ENCODE measurements around the gene ZSCAN31.
"Not testable (repeated sequence)": the region's sequence is repeated elsewhere in the genome, so short reads cannot be mapped to it uniquely, and the experiment has no call there.

ZSCAN31 gene

DNA sequence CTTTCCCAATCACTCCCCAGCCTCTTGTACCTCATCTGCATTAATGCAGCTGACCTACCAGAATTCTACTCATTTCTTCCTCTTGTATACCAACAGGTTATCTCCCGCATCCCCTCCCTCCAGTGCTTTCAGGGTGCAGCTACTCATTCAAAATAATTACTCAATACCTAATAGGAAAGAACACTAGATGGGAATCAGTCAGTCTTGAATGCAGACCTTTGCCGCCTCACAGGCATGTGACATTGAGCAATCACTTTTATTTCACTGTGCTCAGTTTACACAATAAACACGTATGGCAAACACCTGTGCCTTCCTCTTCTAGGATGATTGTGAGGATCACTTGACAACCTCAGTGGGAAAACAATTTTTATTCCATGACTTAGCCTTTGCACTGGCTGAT, 13.3 kb downstream of the ZSCAN31 start:
- TF ChIP-seq, protein P1, sequence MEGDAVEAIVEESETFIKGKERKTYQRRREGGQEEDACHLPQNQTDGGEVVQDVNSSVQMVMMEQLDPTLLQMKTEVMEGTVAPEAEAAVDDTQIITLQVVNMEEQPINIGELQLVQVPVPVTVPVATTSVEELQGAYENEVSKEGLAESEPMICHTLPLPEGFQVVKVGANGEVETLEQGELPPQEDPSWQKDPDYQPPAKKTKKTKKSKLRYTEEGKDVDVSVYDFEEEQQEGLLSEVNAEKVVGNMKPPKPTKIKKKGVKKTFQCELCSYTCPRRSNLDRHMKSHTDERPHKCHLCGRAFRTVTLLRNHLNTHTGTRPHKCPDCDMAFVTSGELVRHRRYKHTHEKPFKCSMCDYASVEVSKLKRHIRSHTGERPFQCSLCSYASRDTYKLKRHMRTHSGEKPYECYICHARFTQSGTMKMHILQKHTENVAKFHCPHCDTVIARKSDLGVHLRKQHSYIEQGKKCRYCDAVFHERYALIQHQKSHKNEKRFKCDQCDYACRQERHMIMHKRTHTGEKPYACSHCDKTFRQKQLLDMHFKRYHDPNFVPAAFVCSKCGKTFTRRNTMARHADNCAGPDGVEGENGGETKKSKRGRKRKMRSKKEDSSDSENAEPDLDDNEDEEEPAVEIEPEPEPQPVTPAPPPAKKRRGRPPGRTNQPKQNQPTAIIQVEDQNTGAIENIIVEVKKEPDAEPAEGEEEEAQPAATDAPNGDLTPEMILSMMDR (IDR thresholded peaks at IDR 0.05; ENCODE audit: low read depth, low read length, poor library complexity, severe bottlenecking), result no peak
- TF ChIP-seq EZH2phosphoT487 (IDR thresholded peaks at IDR 0.05; ENCODE audit: borderline replicate concordance, low read length), result no peak
- Histone ChIP-seq H3K79me2 (ENCODE audit: control insufficient read depth, low read length) (no peaks in the 10 kb centered on the region), H3K9me3 (ENCODE audit: control insufficient read depth, insufficient read depth, low read length) (peaks cover 20% of the 10 kb centered on the region), H3K27ac (ENCODE audit: low read depth, low read length) (no peak overlapping the region), H3K36me3 (ENCODE audit: control insufficient read depth, low read length) (peaks cover 3% of the 10 kb centered on the region; the same call in 1 of the 2 replicates), H3K9me2 (replicated peaks; ENCODE audit: control insufficient read depth, low read length) (no peaks in the 10 kb centered on the region), H3K27me3 (ENCODE audit: control insufficient read depth, low read length) (no peaks in the 10 kb centered on the region), H3K4me2 (ENCODE audit: low read length) (no peak overlapping the region), H3K4me3 (ENCODE audit: low read length) (no peak overlapping the region), H4K20me1 (ENCODE audit: control insufficient read depth, insufficient read depth, low read depth, low read length) (no peaks in the 10 kb centered on the region), H3F3A (ENCODE audit: control insufficient read depth, insufficient read depth) (no peaks in the 10 kb centered on the region), H3K4me1 (ENCODE audit: control insufficient read depth, low read length) (no peaks in the 10 kb centered on the region)

DNA sequence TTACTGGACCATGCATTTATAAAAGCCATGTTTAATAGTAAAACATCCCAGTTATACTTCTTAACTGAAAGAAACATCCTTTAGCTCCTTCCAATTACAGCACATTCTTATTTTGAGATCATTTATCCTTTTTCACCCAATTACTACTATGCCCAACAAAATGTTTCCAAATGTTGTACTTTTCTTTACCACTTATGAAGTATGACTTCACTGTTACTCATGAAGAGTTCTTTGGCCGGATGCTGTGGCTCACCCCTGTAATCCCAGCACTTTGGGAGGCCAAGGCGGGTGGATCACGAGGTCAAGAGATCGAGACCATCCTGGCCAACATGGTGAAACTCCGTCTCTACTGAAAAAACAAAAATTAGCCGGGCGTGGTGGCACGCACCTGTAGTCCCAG, 18.1 kb downstream of the ZSCAN31 start:
- H3K9me2 ChIP-seq (replicated peaks; ENCODE audit: control insufficient read depth, low read length); H3F3A ChIP-seq (ENCODE audit: control insufficient read depth, insufficient read depth); H3K27me3 ChIP-seq (ENCODE audit: control insufficient read depth, low read length); H3K79me2 ChIP-seq (ENCODE audit: control insufficient read depth, low read length); H3K4me1 ChIP-seq (ENCODE audit: control insufficient read depth, low read length); H3K4me2 ChIP-seq (ENCODE audit: low read length); H3K9me3 ChIP-seq (ENCODE audit: control insufficient read depth, insufficient read depth, low read length); H4K20me1 ChIP-seq (ENCODE audit: control insufficient read depth, insufficient read depth, low read depth, low read length); H3K36me3 ChIP-seq (ENCODE audit: control insufficient read depth, low read length); H3K27ac ChIP-seq (ENCODE audit: low read depth, low read length); H3K4me3 ChIP-seq (ENCODE audit: low read length): not testable (repeated sequence)

DNA sequence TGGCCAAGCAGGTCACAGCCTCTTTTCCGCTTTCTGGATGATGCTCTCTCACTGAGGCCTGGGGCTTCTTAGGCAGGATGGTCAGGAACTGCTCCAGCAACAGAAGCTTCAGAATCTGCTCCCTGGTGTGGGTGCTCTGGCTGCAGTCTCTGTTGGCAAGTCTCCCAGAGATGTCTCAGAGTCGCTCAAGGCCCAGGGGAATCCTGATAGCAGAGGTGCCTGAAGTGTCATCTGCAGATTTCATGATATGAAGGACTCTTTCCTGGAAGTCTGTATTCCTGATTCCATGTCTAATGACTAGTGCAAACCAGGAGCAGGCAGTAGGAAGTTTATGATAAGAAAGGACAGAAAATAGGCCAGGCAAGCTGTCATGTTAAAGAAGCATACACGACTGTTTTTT, 20.3 kb downstream of the ZSCAN31 start:
- no peaks in the 10 kb centered on the region for H3K36me3 ChIP-seq (ENCODE audit: control insufficient read depth, low read length)
- no peaks in the 10 kb centered on the region for H4K20me1 ChIP-seq (ENCODE audit: control insufficient read depth, insufficient read depth, low read depth, low read length)
- TF ChIP-seq, protein P1 (IDR thresholded peaks at IDR 0.05; ENCODE audit: low read depth, low read length, poor library complexity, severe bottlenecking), result no peak
- TF ChIP-seq EZH2phosphoT487 (IDR thresholded peaks at IDR 0.05; ENCODE audit: borderline replicate concordance, low read length), result no peak
- no peak overlapping the region for H3K27ac ChIP-seq (ENCODE audit: low read depth, low read length)
- no peaks in the 10 kb centered on the region for H3K27me3 ChIP-seq (ENCODE audit: control insufficient read depth, low read length)
- H3K79me2 ChIP-seq (ENCODE audit: control insufficient read depth, low read length), result no peaks in the 10 kb centered on the region
- no peak overlapping the region for H3K4me3 ChIP-seq (ENCODE audit: low read length)
- no peak overlapping the region for H3K4me2 ChIP-seq (ENCODE audit: low read length)
- 0 out of 2 replicates have a peak, but pooled peaks cover 5% of the 10 kb centered on the region for H3K4me1 ChIP-seq (ENCODE audit: control insufficient read depth, low read length)
- no peaks in the 10 kb centered on the region for H3K9me2 ChIP-seq (replicated peaks; ENCODE audit: control insufficient read depth, low read length)
- H3K9me3 ChIP-seq (ENCODE audit: control insufficient read depth, insufficient read depth, low read length), result no peaks in the 10 kb centered on the region; the same call in 1 of the 2 replicates
- no peaks in the 10 kb centered on the region for H3F3A ChIP-seq (ENCODE audit: control insufficient read depth, insufficient read depth)

DNA sequence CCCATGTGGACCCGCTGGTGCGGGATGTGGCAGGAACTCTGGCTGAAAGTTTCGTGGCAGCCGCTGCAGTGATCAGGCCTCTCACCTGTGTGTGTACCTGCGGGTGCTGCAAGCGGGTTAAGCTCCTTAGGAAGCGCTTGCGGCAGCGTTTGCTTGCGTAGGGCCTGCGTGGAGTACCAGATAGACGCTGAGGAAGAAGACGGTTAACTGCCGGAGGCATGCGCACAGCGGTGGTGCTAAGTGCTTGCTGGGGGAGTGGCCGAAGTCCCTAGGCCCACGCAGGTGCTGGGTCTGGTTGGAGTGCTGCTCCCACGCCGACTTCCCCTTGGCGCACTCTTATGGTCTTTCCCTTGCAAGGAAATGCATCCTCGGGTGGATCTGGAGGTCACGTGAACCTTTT, 23.0 kb downstream of the ZSCAN31 start:
- no peaks in the 10 kb centered on the region for H3K27me3 ChIP-seq (ENCODE audit: control insufficient read depth, low read length)
- H3F3A ChIP-seq (ENCODE audit: control insufficient read depth, insufficient read depth), result no peaks in the 10 kb centered on the region
- no peaks in the 10 kb centered on the region; the same call in 1 of the 2 replicates for H3K9me3 ChIP-seq (ENCODE audit: control insufficient read depth, insufficient read depth, low read length)
- H3K9me2 ChIP-seq (replicated peaks; ENCODE audit: control insufficient read depth, low read length), result no peaks in the 10 kb centered on the region
- H3K79me2 ChIP-seq (ENCODE audit: control insufficient read depth, low read length), result no peaks in the 10 kb centered on the region
- no peak overlapping the region for H3K4me2 ChIP-seq (ENCODE audit: low read length)
- 0 out of 2 replicates have a peak, but pooled peaks cover 5% of the 10 kb centered on the region for H3K4me1 ChIP-seq (ENCODE audit: control insufficient read depth, low read length)
- no peaks in the 10 kb centered on the region for H4K20me1 ChIP-seq (ENCODE audit: control insufficient read depth, insufficient read depth, low read depth, low read length)
- H3K36me3 ChIP-seq (ENCODE audit: control insufficient read depth, low read length), result no peaks in the 10 kb centered on the region
- no peak overlapping the region for H3K27ac ChIP-seq (ENCODE audit: low read depth, low read length)
- TF ChIP-seq, protein P1 (IDR thresholded peaks at IDR 0.05; ENCODE audit: low read depth, low read length, poor library complexity, severe bottlenecking), result no peak
- no peak for TF ChIP-seq EZH2phosphoT487 (IDR thresholded peaks at IDR 0.05; ENCODE audit: borderline replicate concordance, low read length)
- H3K4me3 ChIP-seq (ENCODE audit: low read length), result no peak overlapping the region
